AG04450 (cell line): ENCODE measurements around the gene BORCS6. TPM values are rescaled to one million over a fixed set of nuclear protein-coding genes. Genes with fewer than 3 reads are reported as not detected.

Experiments used
- CTCF ChIA-PET: fragments of 300-600, 350-600 bp; formaldehyde crosslinking; extraction: SDS; loops from one replicate; lab custom pipeline; 2022; ENCODE audit warnings: antibody characterized with exemption, inconsistent platforms; lab: Charles Lee
- POLR2A ChIA-PET: fragments of 350-600 bp; formaldehyde crosslinking; extraction: SDS; loops from one replicate; lab custom pipeline; 2021; ENCODE audit warnings: antibody characterized with exemption, inconsistent platforms; lab: Yijun Ruan, JAX
- DNase-seq: peaks from one replicate; pipeline ENCODE4 v3.0.0-alpha.2; 2011; ENCODE audit warnings: low read depth, low spot score
- H3K27ac ChIP-seq: one replicate; pipeline ENCODE4 v1.5.1; 2012; ENCODE audit warnings: low read depth, low read length, control low read depth
- H3K27me3 ChIP-seq: one replicate; pipeline ENCODE4 v1.6.0; 2012; ENCODE audit warnings: low read length; ENCODE audit not compliant: control insufficient read depth, insufficient read depth
- H3K4me3 ChIP-seq: 2 replicates; pipeline ENCODE4 v1.5.1; 2011; ENCODE audit warnings: mild to moderate bottlenecking, low read depth, low read length, control low read depth
- H3K9me3 ChIP-seq: 2 replicates; pipeline ENCODE4 v1.5.1; 2012; ENCODE audit warnings: low read length; ENCODE audit not compliant: control insufficient read depth, insufficient read depth
- polyA plus RNA-seq: library from polyadenylated mRNA; depleted of rRNA; stranded (reverse); fragments of >200 nt; gene quantifications from 2 replicates; pipeline ENCODE4 v1.2.3, GENCODE V29; 2011
- TF ChIP-seq, protein P1 (sequence below): IDR thresholded peaks from 2 replicates; pipeline ENCODE4 v1.5.1; 2011; ENCODE audit warnings: low read depth, low read length, control low read depth, inconsistent platforms

The BORCS6 gene
- polyA plus RNA-seq, 1 experiment, result 2.3 TPM

DNA sequence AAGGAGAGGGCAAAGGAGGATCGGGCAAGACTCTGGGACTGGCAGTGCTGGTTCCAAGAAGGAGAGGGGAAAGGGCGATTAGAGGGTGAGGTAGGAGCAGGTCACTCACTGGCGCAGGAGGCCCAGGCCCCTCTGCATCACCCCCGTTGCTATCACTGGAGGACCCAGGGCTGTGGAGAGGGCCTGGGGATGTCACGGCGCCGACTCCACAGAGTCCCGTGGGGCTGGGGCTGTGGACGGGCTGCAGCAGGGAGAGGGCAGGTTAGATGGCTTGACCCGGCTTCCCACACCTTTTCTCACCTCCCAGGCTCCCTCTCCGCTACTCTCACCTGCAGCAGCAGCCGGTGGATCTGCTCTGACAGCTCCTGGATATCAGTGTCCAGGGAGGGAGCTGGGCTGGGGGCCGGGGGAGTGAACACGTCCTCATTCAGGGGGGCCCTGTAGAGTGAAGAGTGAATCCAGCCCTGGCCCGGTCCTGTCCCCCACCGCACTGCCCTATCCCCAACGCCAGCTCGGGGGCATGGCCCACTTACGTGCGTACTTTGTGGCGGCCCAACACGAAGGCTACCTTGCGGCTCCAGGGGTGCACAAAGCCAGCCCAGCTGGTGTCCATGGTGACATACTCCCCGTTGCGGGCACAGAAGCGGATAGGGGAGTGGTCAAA is 42.7 kb downstream of the BORCS6 start:
- DNase-seq, result no peak
- ChIA-PET POLR2A (no interaction called here), CTCF (interaction anchor here (1.1 kb wide), 1 partner anchor 9 kb away, joined by 4 read pairs; no protein-coding TSS in a partner anchor)
- Histone ChIP-seq H3K27me3 (no peaks in the 10 kb centered on the region), H3K4me3 (no peak overlapping the region), H3K27ac (peak overlapping the region; percentile 21), H3K9me3 (no peaks in the 10 kb centered on the region; the same call in 1 of the 2 replicates)
- TF ChIP-seq, protein P1, sequence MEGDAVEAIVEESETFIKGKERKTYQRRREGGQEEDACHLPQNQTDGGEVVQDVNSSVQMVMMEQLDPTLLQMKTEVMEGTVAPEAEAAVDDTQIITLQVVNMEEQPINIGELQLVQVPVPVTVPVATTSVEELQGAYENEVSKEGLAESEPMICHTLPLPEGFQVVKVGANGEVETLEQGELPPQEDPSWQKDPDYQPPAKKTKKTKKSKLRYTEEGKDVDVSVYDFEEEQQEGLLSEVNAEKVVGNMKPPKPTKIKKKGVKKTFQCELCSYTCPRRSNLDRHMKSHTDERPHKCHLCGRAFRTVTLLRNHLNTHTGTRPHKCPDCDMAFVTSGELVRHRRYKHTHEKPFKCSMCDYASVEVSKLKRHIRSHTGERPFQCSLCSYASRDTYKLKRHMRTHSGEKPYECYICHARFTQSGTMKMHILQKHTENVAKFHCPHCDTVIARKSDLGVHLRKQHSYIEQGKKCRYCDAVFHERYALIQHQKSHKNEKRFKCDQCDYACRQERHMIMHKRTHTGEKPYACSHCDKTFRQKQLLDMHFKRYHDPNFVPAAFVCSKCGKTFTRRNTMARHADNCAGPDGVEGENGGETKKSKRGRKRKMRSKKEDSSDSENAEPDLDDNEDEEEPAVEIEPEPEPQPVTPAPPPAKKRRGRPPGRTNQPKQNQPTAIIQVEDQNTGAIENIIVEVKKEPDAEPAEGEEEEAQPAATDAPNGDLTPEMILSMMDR, result no peak

DNA sequence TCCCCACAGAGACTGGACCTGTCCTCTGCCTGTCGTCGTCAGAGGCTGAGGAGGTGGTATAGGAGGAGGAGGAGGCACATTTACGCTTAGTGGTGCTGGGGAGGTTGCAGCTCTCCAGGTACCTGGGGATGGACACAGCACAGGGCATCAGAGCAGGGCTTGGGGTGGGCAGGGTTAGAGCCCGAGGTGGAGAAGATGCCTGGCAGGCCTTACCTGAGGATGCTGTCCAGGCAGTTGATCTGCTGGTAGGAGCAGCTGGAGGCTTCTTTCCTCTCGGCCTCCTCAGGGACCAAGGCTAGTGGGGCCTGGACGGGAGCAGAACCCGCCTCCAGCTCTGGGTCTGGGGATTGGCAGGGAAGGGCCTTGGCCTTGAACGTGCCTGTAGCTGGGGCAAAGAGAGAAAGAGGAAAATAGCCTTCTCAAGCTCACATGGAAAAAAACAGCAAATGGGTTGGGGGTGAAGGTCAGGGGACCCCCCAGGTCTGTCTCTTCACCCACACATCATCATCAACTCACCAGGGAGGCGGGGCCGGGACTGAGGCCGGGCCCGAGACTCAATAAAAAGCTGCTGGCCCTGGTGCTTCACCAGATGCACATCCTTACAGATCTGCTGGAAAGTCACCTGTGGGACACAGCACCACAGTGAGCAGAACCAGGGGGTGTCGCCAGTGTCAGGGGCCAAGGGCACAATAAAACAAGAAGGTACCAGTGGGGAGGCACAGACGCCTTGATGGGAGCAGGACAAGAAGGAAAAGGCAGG is 43.4 kb downstream of the BORCS6 start:
- ChIA-PET POLR2A (no interaction called here), CTCF (interaction anchor here (0.6 to 1.1 kb wide), 2 partner anchors 8 to 86 kb away, joined by 3 to 4 read pairs; no protein-coding TSS in a partner anchor)

DNA sequence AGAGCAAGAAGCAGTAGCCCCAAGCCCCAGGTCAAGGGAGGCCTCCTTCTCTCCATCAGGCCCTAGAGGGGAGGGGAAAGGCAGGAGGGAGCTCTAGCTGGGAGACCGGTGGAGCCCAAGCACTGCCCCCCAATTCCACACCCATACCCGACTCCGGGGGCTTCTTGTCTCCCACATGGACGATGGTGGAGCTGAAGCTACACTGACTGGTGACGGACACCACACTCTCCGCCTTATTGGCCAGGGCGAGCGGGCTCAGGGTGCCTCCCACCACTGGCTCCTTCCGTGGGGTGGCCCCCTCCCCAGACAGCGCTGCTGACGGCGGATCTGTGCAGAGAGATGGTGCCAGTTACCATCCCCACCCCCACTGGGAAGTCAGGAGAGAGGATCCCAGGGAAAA is 44.2 kb downstream of the BORCS6 start:
- TF ChIP-seq, protein P1, result no peak
- Histone ChIP-seq H3K4me3 (no peak overlapping the region), H3K27ac (no peak overlapping the region), H3K27me3 (no peaks in the 10 kb centered on the region), H3K9me3 (no peaks in the 10 kb centered on the region; the same call in 1 of the 2 replicates)
- DNase-seq, result no peak
- ChIA-PET CTCF (interaction anchor here (0.6 kb wide), 1 partner anchor 85 kb away, joined by 3 read pairs; no protein-coding TSS in a partner anchor), POLR2A (no interaction called here)

More for the DNA sequence above, 43.4 kb downstream of the BORCS6 start:
- no peak overlapping the region for H3K4me3 ChIP-seq
- TF ChIP-seq, protein P1, result no peak
- H3K9me3 ChIP-seq, result no peaks in the 10 kb centered on the region; the same call in 1 of the 2 replicates
- no peak for DNase-seq
- H3K27me3 ChIP-seq, result no peaks in the 10 kb centered on the region
- no peak overlapping the region for H3K27ac ChIP-seq

DNA sequence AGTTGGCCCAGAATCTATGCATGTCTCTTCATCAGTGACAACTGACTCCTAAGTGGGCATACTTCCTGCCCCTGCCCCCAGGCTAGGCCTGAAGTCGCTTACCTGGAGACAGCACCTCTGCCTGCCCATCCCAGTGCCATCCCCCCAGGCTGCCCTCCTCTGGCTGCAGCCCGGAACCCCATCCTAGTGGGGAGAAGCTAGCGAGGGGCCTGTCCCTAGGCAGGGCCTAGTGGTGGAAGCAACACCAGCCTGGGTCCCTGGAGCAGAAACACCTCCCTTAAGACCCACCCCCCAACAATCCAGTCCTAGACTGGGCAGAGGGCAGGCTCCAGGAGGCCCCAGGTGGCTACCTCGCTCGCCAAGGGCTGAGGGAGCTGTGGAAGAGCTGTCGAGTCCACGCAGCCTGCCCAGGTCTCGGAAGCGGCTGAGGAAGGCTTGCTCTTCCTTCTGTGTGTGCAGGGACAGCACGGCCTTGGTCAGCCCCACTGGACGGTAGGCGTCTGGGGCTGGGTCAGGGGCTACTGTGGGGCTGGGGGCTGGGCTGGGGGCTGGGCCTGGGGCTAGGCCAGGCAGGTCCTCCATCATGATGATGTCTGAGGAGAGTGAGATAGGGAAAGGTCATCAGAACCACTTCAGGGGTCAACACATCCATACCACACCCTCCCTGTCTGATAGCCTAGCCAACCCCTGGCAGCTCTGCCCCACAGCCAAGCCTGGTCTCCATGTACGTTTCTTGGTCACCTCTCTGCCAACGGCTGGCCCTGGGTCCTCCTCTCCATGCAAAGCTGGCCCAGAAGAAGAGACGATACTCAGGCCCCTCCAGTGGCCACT is 45.4 kb downstream of the BORCS6 start:
- H3K9me3 ChIP-seq, result no peaks in the 10 kb centered on the region; the same call in 1 of the 2 replicates
- no peak overlapping the region for H3K4me3 ChIP-seq
- ChIA-PET POLR2A (no interaction called here), CTCF (no interaction called here)
- H3K27ac ChIP-seq, result no peak overlapping the region
- TF ChIP-seq, protein P1, result no peak
- DNase-seq, result no peak
- no peaks in the 10 kb centered on the region for H3K27me3 ChIP-seq
